T-helper 2 cell (primary cell): ENCODE data around the gene LGALS16.
A peak's percentile ranks its signal among the peaks of the same experiment; 100 is the strongest.
"Not testable (repeated sequence)": the region's sequence is repeated elsewhere in the genome, so short reads cannot be mapped to it uniquely, and the experiment has no call there.

Experiments used
- DNase-seq, 5 experiments: peaks; one replicate each; pipeline versions ENCODE4 v3.0.0 to v3.0.0-alpha.2; 2012 to 2022

Gene LGALS16

GRCh38 chr19:39677961-39678889 is 22.5 kb downstream of the LGALS16 start:
- DNase-seq: peak in 1 of 5 experiments; percentile 40

GRCh38 chr19:39679056-39679790 is 23.5 kb downstream of the LGALS16 start:
- peak in 2 of 5 experiments; percentile 47 to 86 for DNase-seq

- DNase-seq: peak in 1 of 5 experiments; percentile 33
Observed at GRCh38 chr19:39679791-39680168, 24.1 kb downstream of the LGALS16 start.

- DNase-seq: no peak
Observed at GRCh38 chr19:39680593-39680992, 24.9 kb downstream of the LGALS16 start.

- DNase-seq: no peak
Observed at GRCh38 chr19:39681416-39681815, 25.7 kb downstream of the LGALS16 start.

GRCh38 chr19:39684267-39684666 is 28.6 kb downstream of the LGALS16 start:
- no peak for DNase-seq

GRCh38 chr19:39686739-39687138 is 31.0 kb downstream of the LGALS16 start:
- no peak for DNase-seq

- not testable (repeated sequence) for DNase-seq
Observed at GRCh38 chr19:39688637-39689036, 32.9 kb downstream of the LGALS16 start.

- no peak for DNase-seq
Observed at GRCh38 chr19:39692166-39692565, 36.5 kb downstream of the LGALS16 start.

- DNase-seq: no peak
Observed at GRCh38 chr19:39692822-39693221, 37.1 kb downstream of the LGALS16 start.

GRCh38 chr19:39695759-39696158 is 40.0 kb downstream of the LGALS16 start:
- no peak for DNase-seq

GRCh38 chr19:39696387-39696786 is 40.7 kb downstream of the LGALS16 start:
- DNase-seq: no peak

GRCh38 chr19:39698535-39698934 is 42.8 kb downstream of the LGALS16 start:
- DNase-seq: no peak

- no peak for DNase-seq
Observed at GRCh38 chr19:39701291-39701690, 45.6 kb downstream of the LGALS16 start.

GRCh38 chr19:39704181-39705044 is 48.7 kb downstream of the LGALS16 start, which contains the start of gene LGALS14:
Gene LGALS14 (plus strand): TSS chr19:39704481. CDS start chr19:39704529, 48 bp downstream.
- DNase-seq: peak in 1 of 5 experiments; percentile 45

GRCh38 chr19:39705578-39706188 is 50.0 kb downstream of the LGALS16 start:
- DNase-seq: peak in 2 of 5 experiments; percentile 10 to 74

- no peak for DNase-seq
Observed at GRCh38 chr19:39708594-39708993, 52.9 kb downstream of the LGALS16 start.

- no peak for DNase-seq
Observed at GRCh38 chr19:39709026-39709872, 53.5 kb downstream of the LGALS16 start.
